Measurements from ENCODE around the gene EMP2.

The EMP2 gene

GRCh38 chr16:10551881-10552280 is 28.5 kb downstream of the EMP2 start:
- no peaks in the 10 kb centered on the region for H3K79me2 ChIP-seq (ENCODE audit: insufficient read depth, low read length)
- H2AFZ ChIP-seq (ENCODE audit: low read length): no peak overlapping the region
- H3K4me2 ChIP-seq (ENCODE audit: low read length): no peak overlapping the region
- H3K27ac ChIP-seq (ENCODE audit: low read depth, low read length, poor library complexity, severe bottlenecking): no peak overlapping the region
- no peak overlapping the region for H3K4me3 ChIP-seq (ENCODE audit: low read depth, low read length, poor library complexity, severe bottlenecking)
- TF ChIP-seq EZH2 (IDR thresholded peaks at IDR 0.05; ENCODE audit: borderline replicate concordance, low read length) (no peak), CTCF (IDR thresholded peaks at IDR 0.05; ENCODE audit: low read length) (no peak)
- no peaks in the 10 kb centered on the region for H4K20me1 ChIP-seq (ENCODE audit: insufficient read depth, low read length)
- H3F3A ChIP-seq (ENCODE audit: insufficient read depth, low read length): no peaks in the 10 kb centered on the region
- H3K9ac ChIP-seq (ENCODE audit: low read length): no peak overlapping the region
- H3K9me2 ChIP-seq (ENCODE audit: low read depth, low read length): no peaks in the 10 kb centered on the region
- peaks cover 8% of the 10 kb centered on the region; the same call in 1 of the 2 replicates for H3K9me3 ChIP-seq (ENCODE audit: low read length)
- peaks cover 9% of the 10 kb centered on the region for H3K4me1 ChIP-seq (ENCODE audit: insufficient read depth, low read length, severe bottlenecking)
- no peaks in the 10 kb centered on the region for H3K27me3 ChIP-seq (ENCODE audit: insufficient read depth, low read length)
- H3K36me3 ChIP-seq (ENCODE audit: insufficient read depth, low read length): no peaks in the 10 kb centered on the region; the same call in 1 of the 2 replicates

GRCh38 chr16:10548404-10548803 is 32.0 kb downstream of the EMP2 start:
- Histone ChIP-seq H3F3A (ENCODE audit: insufficient read depth, low read length) (no peaks in the 10 kb centered on the region), H3K79me2 (ENCODE audit: insufficient read depth, low read length) (no peaks in the 10 kb centered on the region), H3K36me3 (ENCODE audit: insufficient read depth, low read length) (no peaks in the 10 kb centered on the region; the same call in 1 of the 2 replicates), H3K9me3 (ENCODE audit: low read length) (peaks cover 8% of the 10 kb centered on the region; the same call in 1 of the 2 replicates), H3K4me2 (ENCODE audit: low read length) (no peak overlapping the region), H3K9ac (ENCODE audit: low read length) (no peak overlapping the region), H3K4me1 (ENCODE audit: insufficient read depth, low read length, severe bottlenecking) (peaks cover 9% of the 10 kb centered on the region), H3K4me3 (ENCODE audit: low read depth, low read length, poor library complexity, severe bottlenecking) (no peak overlapping the region), H3K9me2 (ENCODE audit: low read depth, low read length) (no peaks in the 10 kb centered on the region), H3K27ac (ENCODE audit: low read depth, low read length, poor library complexity, severe bottlenecking) (no peak overlapping the region), H3K27me3 (ENCODE audit: insufficient read depth, low read length) (no peaks in the 10 kb centered on the region), H4K20me1 (ENCODE audit: insufficient read depth, low read length) (no peaks in the 10 kb centered on the region), H2AFZ (ENCODE audit: low read length) (no peak overlapping the region)
- no peak for TF ChIP-seq CTCF (IDR thresholded peaks at IDR 0.05; ENCODE audit: low read length)

GRCh38 chr16:10547708-10548107 is 32.7 kb downstream of the EMP2 start:
- H3K9me3 ChIP-seq (ENCODE audit: low read length): peaks cover 8% of the 10 kb centered on the region; the same call in 1 of the 2 replicates
- no peak overlapping the region for H2AFZ ChIP-seq (ENCODE audit: low read length)
- H3K9me2 ChIP-seq (ENCODE audit: low read depth, low read length): no peaks in the 10 kb centered on the region
- H3K9ac ChIP-seq (ENCODE audit: low read length): no peak overlapping the region
- no peak overlapping the region for H3K4me2 ChIP-seq (ENCODE audit: low read length)
- no peak overlapping the region for H3K27ac ChIP-seq (ENCODE audit: low read depth, low read length, poor library complexity, severe bottlenecking)
- H3K4me3 ChIP-seq (ENCODE audit: low read depth, low read length, poor library complexity, severe bottlenecking): no peak overlapping the region
- no peaks in the 10 kb centered on the region for H3F3A ChIP-seq (ENCODE audit: insufficient read depth, low read length)
- H3K27me3 ChIP-seq (ENCODE audit: insufficient read depth, low read length): no peaks in the 10 kb centered on the region
- TF ChIP-seq CTCF (IDR thresholded peaks at IDR 0.05; ENCODE audit: low read length) (no peak), EZH2 (IDR thresholded peaks at IDR 0.05; ENCODE audit: borderline replicate concordance, low read length) (no peak)
- H3K36me3 ChIP-seq (ENCODE audit: insufficient read depth, low read length): no peaks in the 10 kb centered on the region; the same call in 1 of the 2 replicates
- H3K4me1 ChIP-seq (ENCODE audit: insufficient read depth, low read length, severe bottlenecking): peaks cover 2% of the 10 kb centered on the region
- H3K79me2 ChIP-seq (ENCODE audit: insufficient read depth, low read length): no peaks in the 10 kb centered on the region
- H4K20me1 ChIP-seq (ENCODE audit: insufficient read depth, low read length): no peaks in the 10 kb centered on the region

Measured in OCI-LY1 (cell line).